DMS153 treated with DMSO at 0.1 percent for 48 hours (cell line): ENCODE data around the gene POC1A.
A peak's percentile ranks its signal among the peaks of the same experiment; 100 is the strongest.

ENCODE experiments used
- DNase-seq: peaks from one replicate; lab custom pipeline; 2025; ENCODE audit not compliant: unreplicated experiment; lab: John Stamatoyannopoulos, UW

POC1A gene

GRCh38 chr3:52070724-52071621 is 83.2 kb downstream of the POC1A start:
- DNase-seq = no peak

DNA sequence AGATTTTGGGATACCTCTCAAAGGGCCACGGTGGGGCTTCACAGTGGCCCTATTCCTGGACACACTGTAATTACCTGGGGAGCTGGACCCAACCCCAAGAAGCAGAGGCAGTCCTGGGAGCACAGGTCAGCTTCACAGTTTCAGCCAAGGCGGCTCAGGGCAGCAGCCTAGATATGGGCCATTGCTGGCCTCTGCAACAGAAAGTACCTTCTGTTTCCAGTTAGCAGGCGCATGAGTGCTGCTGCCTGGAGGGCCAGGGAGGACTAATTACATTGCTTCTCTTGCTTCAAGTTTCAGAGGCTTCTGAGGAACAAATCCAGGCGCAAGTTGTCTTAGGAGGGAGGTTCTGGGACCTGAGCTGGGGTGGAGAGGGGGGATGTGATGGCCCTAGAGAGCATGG is 84.4 kb downstream of the POC1A start:
- no peak for DNase-seq

DNA sequence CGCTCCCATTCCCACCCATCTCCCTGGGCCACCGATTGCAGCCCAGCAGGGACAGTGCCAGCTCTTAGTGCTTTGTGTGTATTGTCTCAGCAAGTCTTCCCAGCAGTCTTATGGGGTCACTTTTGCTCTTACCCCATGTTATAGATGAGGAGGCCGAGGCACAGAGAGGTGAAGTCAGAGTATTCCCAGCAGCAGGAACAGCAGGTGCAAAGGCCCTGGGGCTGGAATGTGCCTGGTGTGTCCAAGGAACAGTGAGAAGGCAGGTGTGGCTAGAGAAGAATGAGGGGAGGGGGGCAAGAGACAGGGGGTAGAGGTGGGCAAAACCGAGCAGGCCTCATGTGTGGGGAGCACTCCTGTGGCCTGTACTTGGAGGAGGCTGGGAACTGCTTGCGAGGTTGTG is 85.1 kb downstream of the POC1A start:
- DNase-seq = no peak

DNA sequence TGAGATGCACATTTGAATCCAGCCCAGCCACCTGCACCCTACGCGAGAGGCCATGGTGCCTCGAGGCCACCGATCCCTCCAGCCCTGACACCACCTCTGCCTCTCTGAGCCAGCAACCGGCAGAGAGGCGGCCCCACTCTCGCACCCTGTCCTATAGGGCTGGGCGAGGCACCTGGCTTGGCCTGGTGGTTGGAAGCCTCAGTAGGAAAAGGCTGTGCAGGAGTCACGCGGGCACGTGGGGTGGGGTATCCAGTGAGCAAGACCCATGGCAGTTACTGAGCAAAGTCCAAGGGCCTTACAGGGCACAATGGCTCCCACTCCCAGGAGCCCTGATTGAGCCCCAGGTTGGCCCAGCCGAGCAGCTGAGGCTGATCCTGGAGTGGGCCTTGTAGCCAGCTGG is 85.5 kb downstream of the POC1A start:
- DNase-seq = no peak

GRCh38 chr3:52068055-52068571 is 86.1 kb downstream of the POC1A start:
- no peak for DNase-seq

GRCh38 chr3:52067526-52067925 is 86.7 kb downstream of the POC1A start:
- no peak for DNase-seq

DNA sequence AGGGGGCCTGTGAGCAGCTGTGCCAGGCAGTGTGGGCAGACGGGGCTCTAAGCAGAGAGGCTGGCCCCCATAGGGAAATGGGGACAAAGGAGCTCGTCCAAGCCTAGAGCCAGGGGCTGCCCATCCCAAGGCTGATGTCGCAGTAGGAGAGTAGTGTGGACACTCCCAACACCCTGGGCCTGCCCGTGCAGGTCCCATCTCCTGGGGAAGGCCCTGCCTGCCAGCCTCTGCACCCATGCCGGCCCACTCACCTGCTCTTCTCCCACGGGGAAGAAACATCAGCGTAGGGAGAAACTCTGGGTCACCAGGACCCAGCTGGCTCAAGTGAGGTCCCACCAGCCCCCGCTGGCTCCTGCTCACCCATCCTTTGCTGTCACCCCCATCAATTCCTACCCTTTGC is 87.2 kb downstream of the POC1A start:
- DNase-seq = no peak

- DNase-seq = no peak
These were observed 88.9 kb downstream of the POC1A start for GRCh38 chr3:52065264-52065756.

GRCh38 chr3:52064561-52064960 is 89.7 kb downstream of the POC1A start:
- no peak for DNase-seq

DNA sequence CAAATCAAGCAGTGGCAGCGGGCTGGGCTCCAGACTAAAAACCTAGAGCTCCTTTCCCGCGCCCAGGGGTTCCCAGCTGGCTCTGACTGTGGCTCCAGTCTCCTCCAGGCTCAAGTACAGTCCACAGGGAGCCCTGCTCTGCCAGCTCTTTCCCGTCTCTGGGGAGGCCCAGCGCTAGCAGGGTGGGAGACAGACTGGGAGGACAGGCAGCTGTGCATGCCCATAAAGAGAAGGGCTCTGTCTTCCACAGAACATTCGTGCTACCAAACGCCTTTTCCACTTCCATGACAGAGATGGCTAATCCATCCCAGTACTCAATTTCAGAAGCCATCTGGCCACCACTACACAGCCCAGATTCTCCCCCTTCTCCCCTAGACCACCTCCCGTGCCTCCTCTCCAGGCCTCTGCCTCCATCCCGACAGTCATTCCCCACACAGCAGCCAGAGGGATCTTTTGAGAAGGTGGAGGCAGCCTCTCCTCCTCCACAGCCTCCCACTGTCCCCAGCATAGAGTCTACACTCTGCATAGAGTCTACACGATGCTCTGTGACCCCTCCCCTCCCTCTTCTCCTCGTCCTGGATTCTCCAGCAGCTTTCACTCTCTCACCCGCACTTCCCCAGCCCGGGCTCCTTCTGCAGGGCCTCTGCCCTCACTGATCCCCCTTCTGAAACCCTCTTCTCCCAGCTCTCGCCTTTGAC is 91.0 kb downstream of the POC1A start:
- no peak for DNase-seq

GRCh38 chr3:52062505-52062904 is 91.7 kb downstream of the POC1A start:
- no peak for DNase-seq

DNA sequence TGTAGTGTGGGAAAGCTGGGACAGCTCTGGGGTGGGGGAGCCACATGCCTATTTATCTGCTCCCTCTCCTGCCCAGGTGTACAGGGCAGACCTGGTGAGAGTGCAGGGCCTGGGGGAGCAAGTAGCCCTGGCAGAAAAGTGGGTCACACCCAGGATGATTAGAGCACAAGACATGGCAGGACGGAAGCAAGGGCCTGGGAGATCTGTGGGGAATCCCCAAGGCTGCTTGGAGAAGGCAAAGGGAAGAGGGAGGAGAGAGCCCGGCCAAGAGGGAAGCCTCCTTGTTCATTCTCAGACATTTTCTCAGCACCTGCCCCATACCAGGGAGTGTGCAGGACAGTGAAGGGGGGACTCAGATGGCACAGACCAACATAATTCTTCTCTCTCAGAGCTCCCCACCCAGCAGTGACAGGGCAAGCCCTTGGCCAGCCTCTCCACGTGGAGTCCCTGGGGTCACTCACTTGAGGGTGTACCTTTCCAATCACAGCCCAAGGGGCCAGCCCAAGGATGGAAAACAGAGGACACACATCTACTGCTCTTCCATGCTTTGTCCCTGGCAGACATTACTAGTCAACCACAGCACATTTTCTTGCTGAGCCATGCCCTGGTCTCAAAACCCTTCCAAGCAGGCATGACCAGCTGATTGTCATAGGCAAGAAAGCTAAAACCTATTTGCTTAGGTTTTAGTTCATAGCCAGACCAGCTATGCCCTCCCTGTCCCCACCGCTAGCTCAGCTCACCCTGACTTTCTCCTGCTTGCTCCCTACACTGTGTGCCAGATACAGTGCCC is 92.9 kb downstream of the POC1A start:
- no peak for DNase-seq

GRCh38 chr3:52059781-52060180 is 94.4 kb downstream of the POC1A start:
- DNase-seq = no peak

GRCh38 chr3:52057812-52058495 is 96.3 kb downstream of the POC1A start:
- no peak for DNase-seq

DNA sequence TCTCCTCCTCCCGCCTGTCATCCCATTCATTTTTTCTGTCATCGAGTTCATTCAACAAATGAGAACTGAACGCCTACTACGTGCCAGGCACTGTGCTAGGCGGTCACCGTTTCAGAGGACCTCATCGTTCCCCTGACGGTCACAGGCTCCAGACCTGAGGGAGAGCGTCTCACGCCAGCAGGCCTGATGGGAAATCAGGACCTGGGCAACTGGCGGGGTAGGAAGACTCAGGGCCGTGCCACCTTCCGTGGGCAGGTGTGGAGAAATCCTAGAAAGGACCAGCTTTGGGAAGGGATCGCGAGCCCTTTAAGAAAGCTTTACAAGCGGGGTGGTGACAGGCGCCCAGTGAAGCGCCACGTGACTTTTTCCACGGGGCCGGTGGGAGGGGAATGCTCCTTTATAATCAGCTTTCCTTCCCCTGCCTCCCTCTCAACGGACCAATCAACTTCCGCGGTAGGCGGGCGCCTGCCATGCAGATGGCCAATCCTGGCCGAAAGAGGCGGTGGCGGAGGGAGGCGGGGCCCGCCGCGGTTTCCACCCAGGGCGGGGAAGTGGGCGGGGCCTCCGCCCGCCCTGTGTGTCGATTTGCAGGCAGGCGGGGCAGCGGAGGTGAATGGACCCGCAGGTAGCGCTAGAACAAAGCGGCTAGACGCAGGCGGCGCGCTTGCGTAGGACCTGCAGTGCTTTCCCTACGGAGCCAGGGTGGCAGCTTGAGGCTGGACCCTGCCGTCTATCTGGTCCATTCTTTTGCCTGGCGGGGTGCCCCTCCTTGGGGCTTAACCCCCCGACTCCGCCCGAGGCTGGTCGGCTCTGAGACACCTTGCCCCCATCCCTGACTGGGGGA is 97.0 kb downstream of the POC1A start:
- peak; percentile 65 for DNase-seq

GRCh38 chr3:52056521-52056967 is 97.7 kb downstream of the POC1A start, which contains the start of gene DUSP7:
TSS of gene DUSP7 (minus strand) at chr3:52056571. CDS start at chr3:52056366, 205 bp downstream.
- no peak for DNase-seq

- peak; percentile 5 for DNase-seq
These were observed 98.5 kb downstream of the POC1A start for GRCh38 chr3:52055537-52056351.

GRCh38 chr3:52054661-52055511 is 99.3 kb downstream of the POC1A start:
- no peak for DNase-seq
